GM23338 (cell line): ENCODE measurements around the gene ZC3H12C. TPM values are rescaled to one million over a fixed set of nuclear protein-coding genes. Genes with fewer than 3 reads are reported as not detected.

ENCODE experiments used
- ATAC-seq: fragments of 200-7000 bp; cut with Tn5 transposase; 3 replicates; pipeline ENCODE4 v1.9.1; 2020
- DNase-seq: peaks from one replicate; pipeline ENCODE4 v3.0.0-alpha.2; 2015; ENCODE audit warnings: low spot score
- H2AFZ ChIP-seq: fragments of 200-600 bp; sonication (generic); 2 replicates; pipeline ENCODE4 v1.8.0; 2016; ENCODE audit warnings: antibody characterized with exemption, mild to moderate bottlenecking, moderate library complexity
- H3F3A ChIP-seq: fragments of 200-600 bp; sonication (generic); replicated peaks from 2 replicates; pipeline ENCODE4 v1.8.0; 2017; ENCODE audit warnings: antibody characterized with exemption, mixed run types, low read depth
- H3K27ac ChIP-seq: fragments of 200-600 bp; sonication (generic); 2 replicates; pipeline ENCODE4 v1.6.1; 2016; ENCODE audit warnings: low read depth
- H3K27me3 ChIP-seq: fragments of 200-600 bp; sonication (generic); 2 replicates; pipeline ENCODE4 v1.8.0; 2016; ENCODE audit warnings: mild to moderate bottlenecking, mixed run types, moderate library complexity; ENCODE audit not compliant: insufficient read depth
- H3K36me3 ChIP-seq: fragments of 200-600 bp; sonication (generic); 2 replicates; pipeline ENCODE4 v1.8.0; 2016; ENCODE audit warnings: mild to moderate bottlenecking; ENCODE audit not compliant: insufficient read depth
- H3K4me1 ChIP-seq: fragments of 200-600 bp; sonication (generic); 2 replicates; pipeline ENCODE4 v1.8.0; 2016; ENCODE audit warnings: mild to moderate bottlenecking, moderate library complexity; ENCODE audit not compliant: insufficient read depth
- H3K4me2 ChIP-seq: fragments of 200-600 bp; sonication (generic); 2 replicates; pipeline ENCODE4 v1.7.1; 2017; ENCODE audit warnings: mixed run types
- H3K4me3 ChIP-seq: fragments of 200-600 bp; sonication (generic); 2 replicates; pipeline ENCODE4 v1.6.1; 2016; ENCODE audit warnings: mixed run types
- H3K79me2 ChIP-seq: fragments of 200-600 bp; sonication (generic); replicated peaks from 2 replicates; pipeline ENCODE4 v1.8.0; 2017; ENCODE audit warnings: mild to moderate bottlenecking; ENCODE audit not compliant: insufficient read depth
- H3K9me2 ChIP-seq: fragments of 200-600 bp; sonication (generic); 2 replicates; pipeline ENCODE4 v1.8.0; 2017; ENCODE audit not compliant: insufficient read depth
- H4K20me1 ChIP-seq: fragments of 200-600 bp; sonication (generic); replicated peaks from 2 replicates; pipeline ENCODE4 v1.8.0; 2017; ENCODE audit warnings: mild to moderate bottlenecking; ENCODE audit not compliant: insufficient read depth
- H3K27ac Mint-ChIP-seq: 2 replicates; pipeline ENCODE4 v1.8.0; 2020; ENCODE audit warnings: inconsistent platforms, mild to moderate bottlenecking, moderate library complexity, mixed read lengths
- H3K27me3 Mint-ChIP-seq: 3 replicates; pipeline ENCODE4 v1.8.0; 2022; ENCODE audit warnings: low read depth, mild to moderate bottlenecking, moderate library complexity, mixed read lengths, inconsistent platforms; ENCODE audit not compliant: insufficient read depth, poor library complexity
- H3K36me3 Mint-ChIP-seq: 3 replicates; pipeline ENCODE4 v1.8.0; 2021; ENCODE audit warnings: low read depth, mild to moderate bottlenecking, inconsistent platforms, moderate library complexity, mixed read lengths
- H3K4me1 Mint-ChIP-seq: 3 replicates; pipeline ENCODE4 v1.8.0; 2020; ENCODE audit warnings: mild to moderate bottlenecking, inconsistent platforms, mixed read lengths
- H3K4me3 Mint-ChIP-seq: 3 replicates; pipeline ENCODE4 v1.8.0; 2021; ENCODE audit warnings: moderate library complexity, mild to moderate bottlenecking, inconsistent platforms, mixed read lengths
- H3K9me3 Mint-ChIP-seq: 3 replicates; pipeline ENCODE4 v1.8.0; 2020; ENCODE audit warnings: moderate library complexity, mild to moderate bottlenecking, inconsistent platforms, mixed read lengths
- CREB1 ChIP-seq: fragments of 250-450 bp; sonication (Bioruptor Pico); IDR thresholded peaks from 2 replicates; pipeline ENCODE4 v1.5.0; 2020; ENCODE audit warnings: low read depth, mild to moderate bottlenecking, moderate library complexity
- EZH2phosphoT487 ChIP-seq: fragments of 200-600 bp; sonication (generic); IDR thresholded peaks from one replicate; pipeline ENCODE4 v1.8.1; 2018; ENCODE audit warnings: antibody characterized with exemption; ENCODE audit not compliant: unreplicated experiment
- POLR2AphosphoS5 ChIP-seq: IDR thresholded peaks from 2 replicates; pipeline ENCODE4 v1.6.1; 2016; ENCODE audit warnings: antibody characterized with exemption, low read depth
- ZNF331 ChIP-seq: fragments of 250-450 bp; sonication (Bioruptor Pico); IDR thresholded peaks from 2 replicates; pipeline ENCODE4 v1.5.0; 2020; ENCODE audit warnings: low read depth, mild to moderate bottlenecking, moderate library complexity
- polyA plus RNA-seq: library from polyadenylated mRNA; unstranded; fragments of >200 nt; fragmentation: Nextera tagmentation; extraction: Ambion mirVana; gene quantifications from 2 replicates; pipeline ENCODE4 v1.2.1, GENCODE V29; 2016
- total RNA-seq: library from RNA; depleted of rRNA; stranded (reverse); fragments of >200 nt; shearing (Covaris generic); gene quantifications from 2 replicates; pipeline ENCODE4 v1.2.3, GENCODE V29; 2014
- TF ChIP-seq, protein P1 (sequence below): fragments of 250-450 bp; sonication (Bioruptor Pico); IDR thresholded peaks from 2 replicates; pipeline ENCODE4 v1.5.0; 2020; ENCODE audit warnings: mild to moderate bottlenecking, moderate library complexity
- TF ChIP-seq, protein P2 (sequence below): IDR thresholded peaks from 2 replicates; pipeline ENCODE4 v1.6.1; 2016; ENCODE audit warnings: antibody characterized with exemption

The ZC3H12C gene
- total and polyA plus RNA-seq, 2 experiments from 2014 or later, result 0.55 to 2.4 TPM

DNA sequence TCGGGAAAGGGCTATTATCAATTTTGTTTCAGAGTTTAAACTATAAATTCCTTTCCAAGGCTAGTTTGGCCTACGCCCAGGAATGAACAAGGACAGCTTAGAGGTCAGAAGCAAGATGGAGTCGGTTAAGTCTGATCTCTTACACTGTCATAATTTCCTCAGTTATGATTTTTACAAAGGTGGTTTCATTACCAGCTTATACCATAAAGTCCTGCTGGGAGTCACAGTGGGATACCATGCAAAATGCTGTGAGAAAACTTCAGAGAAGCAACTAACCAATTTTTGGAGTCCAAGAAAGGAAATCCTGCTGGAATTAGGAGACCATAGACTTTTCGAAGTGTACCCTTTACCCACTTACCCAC lies 17.4 kb upstream of the ZC3H12C start (continued):
- TF ChIP-seq, protein P1, sequence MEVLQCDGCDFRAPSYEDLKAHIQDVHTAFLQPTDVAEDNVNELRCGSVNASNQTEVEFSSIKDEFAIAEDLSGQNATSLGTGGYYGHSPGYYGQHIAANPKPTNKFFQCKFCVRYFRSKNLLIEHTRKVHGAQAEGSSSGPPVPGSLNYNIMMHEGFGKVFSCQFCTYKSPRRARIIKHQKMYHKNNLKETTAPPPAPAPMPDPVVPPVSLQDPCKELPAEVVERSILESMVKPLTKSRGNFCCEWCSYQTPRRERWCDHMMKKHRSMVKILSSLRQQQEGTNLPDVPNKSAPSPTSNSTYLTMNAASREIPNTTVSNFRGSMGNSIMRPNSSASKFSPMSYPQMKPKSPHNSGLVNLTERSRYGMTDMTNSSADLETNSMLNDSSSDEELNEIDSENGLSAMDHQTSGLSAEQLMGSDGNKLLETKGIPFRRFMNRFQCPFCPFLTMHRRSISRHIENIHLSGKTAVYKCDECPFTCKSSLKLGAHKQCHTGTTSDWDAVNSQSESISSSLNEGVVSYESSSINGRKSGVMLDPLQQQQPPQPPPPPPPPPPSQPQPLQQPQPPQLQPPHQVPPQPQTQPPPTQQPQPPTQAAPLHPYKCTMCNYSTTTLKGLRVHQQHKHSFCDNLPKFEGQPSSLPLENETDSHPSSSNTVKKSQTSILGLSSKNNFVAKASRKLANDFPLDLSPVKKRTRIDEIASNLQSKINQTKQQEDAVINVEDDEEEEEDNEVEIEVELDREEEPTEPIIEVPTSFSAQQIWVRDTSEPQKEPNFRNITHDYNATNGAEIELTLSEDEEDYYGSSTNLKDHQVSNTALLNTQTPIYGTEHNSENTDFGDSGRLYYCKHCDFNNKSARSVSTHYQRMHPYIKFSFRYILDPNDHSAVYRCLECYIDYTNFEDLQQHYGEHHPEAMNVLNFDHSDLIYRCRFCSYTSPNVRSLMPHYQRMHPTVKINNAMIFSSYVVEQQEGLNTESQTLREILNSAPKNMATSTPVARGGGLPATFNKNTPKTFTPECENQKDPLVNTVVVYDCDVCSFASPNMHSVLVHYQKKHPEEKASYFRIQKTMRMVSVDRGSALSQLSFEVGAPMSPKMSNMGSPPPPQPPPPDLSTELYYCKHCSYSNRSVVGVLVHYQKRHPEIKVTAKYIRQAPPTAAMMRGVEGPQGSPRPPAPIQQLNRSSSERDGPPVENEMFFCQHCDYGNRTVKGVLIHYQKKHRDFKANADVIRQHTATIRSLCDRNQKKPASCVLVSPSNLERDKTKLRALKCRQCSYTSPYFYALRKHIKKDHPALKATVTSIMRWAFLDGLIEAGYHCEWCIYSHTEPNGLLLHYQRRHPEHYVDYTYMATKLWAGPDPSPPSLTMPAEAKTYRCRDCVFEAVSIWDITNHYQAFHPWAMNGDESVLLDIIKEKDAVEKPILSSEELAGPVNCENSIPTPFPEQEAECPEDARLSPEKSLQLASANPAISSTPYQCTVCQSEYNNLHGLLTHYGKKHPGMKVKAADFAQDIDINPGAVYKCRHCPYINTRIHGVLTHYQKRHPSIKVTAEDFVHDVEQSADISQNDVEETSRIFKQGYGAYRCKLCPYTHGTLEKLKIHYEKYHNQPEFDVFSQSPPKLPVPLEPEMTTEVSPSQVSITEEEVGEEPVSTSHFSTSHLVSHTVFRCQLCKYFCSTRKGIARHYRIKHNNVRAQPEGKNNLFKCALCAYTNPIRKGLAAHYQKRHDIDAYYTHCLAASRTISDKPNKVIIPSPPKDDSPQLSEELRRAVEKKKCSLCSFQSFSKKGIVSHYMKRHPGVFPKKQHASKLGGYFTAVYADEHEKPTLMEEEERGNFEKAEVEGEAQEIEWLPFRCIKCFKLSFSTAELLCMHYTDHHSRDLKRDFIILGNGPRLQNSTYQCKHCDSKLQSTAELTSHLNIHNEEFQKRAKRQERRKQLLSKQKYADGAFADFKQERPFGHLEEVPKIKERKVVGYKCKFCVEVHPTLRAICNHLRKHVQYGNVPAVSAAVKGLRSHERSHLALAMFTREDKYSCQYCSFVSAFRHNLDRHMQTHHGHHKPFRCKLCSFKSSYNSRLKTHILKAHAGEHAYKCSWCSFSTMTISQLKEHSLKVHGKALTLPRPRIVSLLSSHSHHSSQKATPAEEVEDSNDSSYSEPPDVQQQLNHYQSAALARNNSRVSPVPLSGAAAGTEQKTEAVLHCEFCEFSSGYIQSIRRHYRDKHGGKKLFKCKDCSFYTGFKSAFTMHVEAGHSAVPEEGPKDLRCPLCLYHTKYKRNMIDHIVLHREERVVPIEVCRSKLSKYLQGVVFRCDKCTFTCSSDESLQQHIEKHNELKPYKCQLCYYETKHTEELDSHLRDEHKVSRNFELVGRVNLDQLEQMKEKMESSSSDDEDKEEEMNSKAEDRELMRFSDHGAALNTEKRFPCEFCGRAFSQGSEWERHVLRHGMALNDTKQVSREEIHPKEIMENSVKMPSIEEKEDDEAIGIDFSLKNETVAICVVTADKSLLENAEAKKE (CRISPR knock-in tag), result no peak
- TF ChIP-seq EZH2phosphoT487 (no peak), CREB1 (CRISPR knock-in tag) (no peak), ZNF331 (no peak)
- TF ChIP-seq, protein P2, sequence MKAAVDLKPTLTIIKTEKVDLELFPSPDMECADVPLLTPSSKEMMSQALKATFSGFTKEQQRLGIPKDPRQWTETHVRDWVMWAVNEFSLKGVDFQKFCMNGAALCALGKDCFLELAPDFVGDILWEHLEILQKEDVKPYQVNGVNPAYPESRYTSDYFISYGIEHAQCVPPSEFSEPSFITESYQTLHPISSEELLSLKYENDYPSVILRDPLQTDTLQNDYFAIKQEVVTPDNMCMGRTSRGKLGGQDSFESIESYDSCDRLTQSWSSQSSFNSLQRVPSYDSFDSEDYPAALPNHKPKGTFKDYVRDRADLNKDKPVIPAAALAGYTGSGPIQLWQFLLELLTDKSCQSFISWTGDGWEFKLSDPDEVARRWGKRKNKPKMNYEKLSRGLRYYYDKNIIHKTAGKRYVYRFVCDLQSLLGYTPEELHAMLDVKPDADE, result no peak

DNA sequence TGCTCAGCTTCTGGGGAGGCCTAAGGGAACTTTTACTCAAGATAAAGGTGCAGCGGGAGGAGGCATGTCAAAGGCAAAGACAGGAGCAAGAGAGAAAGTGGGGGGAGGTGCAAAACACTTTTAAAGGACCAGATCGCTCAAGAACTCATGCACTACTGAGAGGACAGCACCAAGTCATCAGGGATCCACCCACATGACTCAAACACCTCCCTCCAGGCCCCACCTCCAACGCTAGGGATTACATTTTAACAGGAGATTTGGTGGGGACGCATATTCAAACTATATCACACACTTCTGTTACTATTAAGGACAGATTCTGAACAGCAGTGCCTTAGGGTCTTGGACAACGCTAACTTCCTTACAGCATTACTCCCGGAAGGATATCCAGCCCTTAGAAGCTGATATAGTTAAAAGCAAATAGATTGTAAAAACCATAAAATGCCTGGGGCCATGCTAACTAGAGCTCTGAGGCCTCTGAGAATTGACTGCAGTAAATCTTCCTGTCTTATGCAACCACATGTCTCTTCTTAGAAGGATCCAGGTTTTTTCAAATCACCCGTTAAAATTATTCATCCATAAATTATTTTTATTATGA lies 16.7 kb upstream of the ZC3H12C start:
- peaks cover 33% of the 10 kb centered on the region for H3K4me1 ChIP-seq
- H3K27ac Mint-ChIP-seq, result peak overlapping the region; percentile 29
- peak overlapping the region; percentile 41 for H3K4me2 ChIP-seq
- H3K79me2 ChIP-seq, result no peaks in the 10 kb centered on the region
- no peaks in the 10 kb centered on the region; the same call in 1 of the 2 replicates for H3K36me3 ChIP-seq
- TF ChIP-seq POLR2AphosphoS5, result no peak
- TF ChIP-seq, protein P1 (CRISPR knock-in tag), result no peak
- no peak for TF ChIP-seq CREB1 (CRISPR knock-in tag)
- H4K20me1 ChIP-seq, result no peaks in the 10 kb centered on the region
- H3K9me3 Mint-ChIP-seq, result peaks cover 3% of the 10 kb centered on the region; the same call in 1 of the 3 replicates
- no peaks in the 10 kb centered on the region for H3F3A ChIP-seq
- H2AFZ ChIP-seq, result peak overlapping the region; percentile 75; the same call in 1 of the 2 replicates
- DNase-seq (peak; percentile 55), ATAC-seq (peak; percentile 87)
- H3K4me3 Mint-ChIP-seq, result no peak overlapping the region
- H3K9me2 ChIP-seq, result peaks cover 7% of the 10 kb centered on the region; the same call in 1 of the 2 replicates
- peaks cover 2% of the 10 kb centered on the region for H3K27me3 Mint-ChIP-seq
- no peak overlapping the region for H3K27ac ChIP-seq
- peaks cover 35% of the 10 kb centered on the region for H3K4me1 Mint-ChIP-seq
- H3K27me3 ChIP-seq, result no peaks in the 10 kb centered on the region
- H3K4me3 ChIP-seq, result no peak overlapping the region
- H3K36me3 Mint-ChIP-seq, result no peaks in the 10 kb centered on the region; the same call in 2 of the 3 replicates
